ENCODE data around the gene DCUN1D3.

GRCh38 chr16:20871258-20871657, 28.9 kb downstream of the DCUN1D3 start:
- TF ChIP-seq GATA3 (IDR thresholded peaks at IDR 0.05; ENCODE audit: low read depth, low read length), result no peak
- no peak for TF ChIP-seq GATA2 (IDR thresholded peaks at IDR 0.05; ENCODE audit: low read depth, low read length)

Data from SH-SY5Y (cell line).